C1 segment of cervical spinal cord (tissue), 14 donors: ENCODE data around the gene PRSS38.

Experiments used
- DNase-seq, 14 donors: peaks; one replicate each; lab custom pipeline; 2025; lab: John Stamatoyannopoulos, UW

Gene PRSS38

GRCh38 chr1:227885135-227885647, 69.7 kb downstream of the PRSS38 start:
- DNase-seq = no peak

- DNase-seq = no peak
Observed at GRCh38 chr1:227885648-227886502, 70.4 kb downstream of the PRSS38 start.

DNA sequence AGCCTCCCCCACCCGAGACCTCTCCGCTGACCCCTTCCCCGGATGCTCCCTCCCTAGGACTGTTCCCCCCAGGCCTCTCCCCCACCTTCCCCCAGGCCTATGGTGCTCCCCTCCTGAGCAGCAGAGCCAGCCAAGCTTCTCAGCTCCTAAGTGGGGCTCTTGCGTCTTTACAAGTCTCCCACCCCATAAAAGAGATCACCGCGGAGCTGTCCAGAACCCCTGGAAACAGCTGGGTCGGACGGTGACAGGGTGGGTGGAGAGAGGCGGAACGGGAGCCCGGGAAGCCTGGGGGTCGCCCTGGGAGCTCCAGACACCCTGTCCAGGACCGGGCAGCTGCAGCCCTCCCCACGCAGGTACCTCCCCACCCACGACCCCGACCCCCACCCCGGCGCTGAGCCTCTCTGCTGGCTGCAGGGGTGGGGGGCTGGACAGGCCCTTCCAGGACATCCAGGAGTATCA, 71.1 kb downstream of the PRSS38 start:
- DNase-seq = no peak

GRCh38 chr1:227886993-227887696, 71.7 kb downstream of the PRSS38 start:
- no peak for DNase-seq

DNA sequence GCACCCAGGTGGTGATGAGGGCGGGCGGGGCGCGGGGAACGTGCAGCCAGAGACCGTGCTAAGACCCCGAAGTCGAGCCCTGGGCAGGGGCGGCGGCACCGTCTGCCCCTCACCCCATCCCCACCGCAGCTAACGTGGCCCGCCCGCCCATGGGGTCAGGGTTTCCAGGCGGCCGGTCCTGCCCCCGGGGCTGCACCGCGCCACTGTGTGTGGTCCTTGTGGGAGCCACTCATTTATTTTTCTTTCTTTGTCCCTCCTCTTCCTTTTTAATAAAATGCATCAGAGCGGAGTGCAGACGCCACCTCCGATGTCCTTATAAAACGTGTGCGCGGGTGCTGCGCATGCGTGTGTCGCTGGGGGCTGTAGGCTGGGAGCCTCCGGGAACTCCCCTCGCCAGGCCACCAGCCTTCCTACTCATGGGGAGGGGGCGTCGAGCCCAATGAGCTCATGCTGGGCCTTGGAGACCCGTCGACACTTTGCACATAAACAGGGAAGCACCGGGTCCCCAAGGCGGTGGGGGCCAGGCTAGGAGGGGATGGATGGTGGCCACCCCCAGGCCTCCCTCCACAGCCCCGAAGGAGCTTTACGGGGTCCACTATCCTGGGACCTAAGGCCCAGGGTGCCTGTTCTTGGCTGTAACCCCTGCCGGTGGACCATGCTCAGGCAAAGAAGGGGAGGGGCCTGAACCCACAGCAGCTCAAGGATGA, 72.4 kb downstream of the PRSS38 start:
- DNase-seq = no peak

DNA sequence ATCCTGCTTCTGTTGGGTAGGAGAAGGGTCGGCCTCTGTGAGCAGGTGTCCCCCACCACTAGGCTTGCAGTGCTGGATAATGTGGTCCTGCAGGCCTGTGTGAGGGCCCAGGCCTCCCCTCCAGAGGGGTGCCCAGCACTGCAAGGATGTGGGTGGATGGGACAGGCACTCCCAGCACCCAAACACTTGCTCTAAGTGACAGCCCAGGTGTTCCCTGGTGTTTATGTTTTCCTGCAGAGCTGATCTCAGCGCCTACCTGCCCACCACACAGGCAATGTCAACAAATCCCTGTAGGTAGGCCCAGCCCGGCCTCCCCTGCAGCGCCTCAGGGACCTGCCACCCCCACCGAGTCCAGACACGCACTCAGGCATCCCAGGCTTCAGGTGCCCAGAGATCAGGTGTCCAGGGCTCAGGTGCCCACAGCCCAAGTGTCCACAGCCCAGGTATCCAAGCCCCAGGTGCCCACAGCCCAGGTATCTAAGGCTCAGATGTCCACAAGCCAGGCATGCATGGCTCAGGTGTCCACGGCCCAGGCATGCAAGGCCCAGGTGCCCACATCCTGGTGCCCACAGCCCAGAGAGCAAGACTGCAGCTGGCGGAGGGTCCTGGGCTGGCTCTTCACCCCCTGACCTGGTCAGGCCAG, 73.0 kb downstream of the PRSS38 start:
- no peak for DNase-seq

GRCh38 chr1:227889047-227889862, 73.8 kb downstream of the PRSS38 start:
- no peak for DNase-seq

DNA sequence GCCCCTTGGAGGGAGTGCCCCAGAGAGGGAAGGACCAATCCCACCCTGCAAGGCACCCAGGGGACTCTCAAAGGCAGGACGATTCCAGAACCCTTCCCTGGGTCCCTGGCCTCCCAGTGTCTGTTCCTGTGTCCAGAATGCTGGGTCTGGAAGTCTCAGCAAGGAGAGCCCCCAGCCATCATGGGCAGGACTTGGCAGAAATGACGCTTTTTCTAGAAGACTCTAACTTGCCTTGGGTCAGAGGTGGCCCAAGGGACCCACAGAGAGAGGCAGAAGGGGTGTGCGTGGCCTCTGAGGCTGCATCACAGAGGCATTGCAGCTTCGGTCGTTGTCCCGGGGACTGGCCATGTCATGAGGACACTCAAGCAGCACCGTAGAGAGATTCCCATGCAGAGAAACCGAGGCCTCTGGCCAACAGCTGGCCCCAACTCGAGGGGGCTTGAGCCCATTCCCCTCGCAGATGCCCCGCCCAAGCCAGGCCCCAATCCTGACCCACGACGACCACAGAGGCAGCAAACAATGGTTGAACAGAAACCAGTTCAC, 74.5 kb downstream of the PRSS38 start:
- no peak for DNase-seq

- DNase-seq = no peak
Observed at GRCh38 chr1:227890451-227891222, 75.2 kb downstream of the PRSS38 start.

DNA sequence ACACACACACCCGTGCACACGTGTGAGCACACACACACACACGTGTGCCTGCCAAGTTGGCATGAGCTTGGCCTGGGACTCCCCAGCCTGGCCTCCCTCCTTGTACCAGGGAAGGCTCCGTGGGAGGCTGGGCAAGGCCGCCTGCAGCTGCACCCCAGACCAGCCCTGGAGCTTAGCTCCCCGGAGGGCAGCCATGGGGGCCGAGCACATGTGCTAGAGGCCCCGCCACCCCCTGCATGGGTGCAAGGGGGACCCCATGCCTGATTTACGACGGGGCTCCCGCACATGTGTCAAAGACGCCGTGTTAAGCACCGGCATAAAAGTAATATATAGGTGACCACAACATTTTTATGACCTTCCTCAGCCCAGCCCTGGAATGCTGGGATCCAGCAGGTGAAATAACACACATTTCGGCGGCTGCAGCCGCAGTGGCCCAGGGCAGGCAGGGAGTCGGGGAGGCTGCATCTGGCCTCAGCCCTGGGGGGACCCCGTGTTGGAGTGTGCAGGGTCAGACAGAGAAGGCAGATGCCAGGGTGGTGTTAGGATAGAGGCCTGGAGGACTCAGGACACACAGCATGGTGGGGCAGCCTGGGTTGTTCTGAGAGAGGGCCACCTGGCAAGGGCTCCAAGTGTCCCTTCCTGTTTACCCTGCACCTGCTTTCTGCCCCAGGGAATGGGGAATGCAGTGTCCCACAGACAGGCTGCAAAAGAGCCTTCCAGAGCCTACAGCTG, 75.9 kb downstream of the PRSS38 start:
- DNase-seq = no peak

DNA sequence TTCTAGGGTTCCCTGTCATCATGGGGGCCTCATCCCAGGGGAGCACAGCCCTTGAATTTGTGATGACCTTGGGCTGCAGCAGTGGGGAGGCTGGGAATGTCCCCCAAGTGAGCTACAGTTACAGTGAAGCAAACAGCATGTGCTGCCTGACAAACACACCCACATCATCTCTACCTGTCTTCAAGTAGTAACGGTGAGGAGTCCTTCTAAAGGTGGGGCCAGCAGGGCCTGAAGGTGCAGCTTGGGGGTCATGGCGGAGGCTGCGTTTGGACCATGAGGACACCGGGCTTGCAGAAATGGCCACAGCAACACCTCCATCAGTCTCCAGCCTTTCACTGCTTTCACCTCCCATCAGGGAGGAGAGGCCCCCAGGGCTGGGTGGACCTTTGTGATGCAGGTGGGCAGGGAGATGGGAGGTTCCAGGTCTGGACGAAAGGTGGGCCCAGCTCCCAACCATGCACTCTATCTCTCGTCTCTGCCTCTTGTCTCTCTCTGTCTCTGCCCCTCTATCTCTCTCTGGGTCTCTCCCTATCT, 76.5 kb downstream of the PRSS38 start:
- DNase-seq = no peak

DNA sequence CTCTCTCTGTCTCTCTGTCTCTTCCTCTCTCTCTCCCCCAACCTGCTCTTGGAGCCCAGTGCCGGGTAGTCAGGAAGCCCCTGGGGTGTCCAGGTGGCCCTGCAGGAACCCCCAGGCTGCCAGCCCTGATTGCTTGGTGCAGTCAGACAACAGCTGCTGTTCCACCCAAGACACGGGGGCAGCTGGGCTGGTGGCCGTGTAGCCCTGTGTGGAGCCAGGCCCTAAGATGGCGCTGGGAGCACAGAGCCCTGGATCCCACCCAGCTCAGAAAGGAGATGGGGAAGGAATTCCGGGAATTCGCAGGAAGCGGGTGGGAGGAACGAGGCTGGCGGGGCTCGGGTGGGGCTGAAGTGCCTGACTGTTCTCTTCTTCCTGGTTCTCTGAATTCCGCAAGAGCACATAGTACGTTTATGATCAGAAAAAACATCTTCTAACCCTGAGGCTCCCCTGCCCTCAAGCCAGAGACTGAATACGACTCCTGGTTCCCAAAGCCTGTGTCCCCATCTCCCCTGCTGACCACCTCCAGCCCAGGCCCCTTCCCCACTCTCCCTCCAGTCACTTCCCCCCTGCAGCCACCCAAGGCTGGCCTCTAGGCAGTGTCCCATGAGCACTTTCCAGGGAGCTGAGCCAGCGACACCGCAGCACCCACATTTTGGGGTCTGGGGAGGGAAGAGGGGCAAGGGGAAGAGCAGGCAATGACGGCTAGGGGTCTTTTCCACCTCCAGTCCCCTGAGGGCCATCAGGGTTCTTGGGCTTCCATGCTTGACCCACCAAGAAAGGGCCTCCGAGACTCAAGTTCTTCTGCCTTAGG, 77.2 kb downstream of the PRSS38 start:
- DNase-seq = no peak

GRCh38 chr1:227893300-227893948, 77.9 kb downstream of the PRSS38 start:
- no peak for DNase-seq

DNA sequence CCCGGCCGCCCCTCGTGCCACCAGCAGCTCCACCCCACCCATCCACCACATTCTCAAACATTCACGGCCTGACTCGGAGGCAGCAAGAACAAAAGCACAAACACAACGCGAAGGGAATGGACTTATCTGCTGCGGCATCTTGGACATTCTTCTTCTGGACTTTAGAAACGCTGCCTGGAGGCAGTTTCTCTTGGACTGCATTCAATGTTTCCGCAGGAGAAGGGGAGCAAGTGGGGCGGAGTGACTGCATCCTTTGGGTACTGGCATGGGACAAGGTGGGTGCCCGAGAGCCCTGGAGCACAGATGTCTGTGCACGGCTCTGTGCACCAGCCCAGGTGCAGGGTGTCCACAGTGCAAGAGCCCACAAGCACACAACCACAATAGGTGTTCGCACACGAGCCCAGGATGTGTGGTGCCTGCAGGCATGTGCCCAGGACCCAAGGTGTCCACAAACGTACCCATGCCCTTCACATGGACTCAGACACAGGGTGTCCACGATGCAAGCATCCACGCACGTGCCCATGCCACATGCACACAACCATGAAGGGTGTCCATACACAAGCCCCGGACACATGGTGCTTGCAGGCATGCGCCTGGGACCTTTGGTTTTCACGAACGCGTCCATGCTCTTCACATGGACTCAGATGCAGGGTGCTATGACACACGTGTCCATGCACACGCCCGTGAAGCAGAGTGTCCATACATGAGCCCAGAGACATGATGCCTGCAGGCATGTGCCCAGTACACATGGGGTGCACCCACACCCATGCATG, 78.7 kb downstream of the PRSS38 start:
- no peak for DNase-seq

DNA sequence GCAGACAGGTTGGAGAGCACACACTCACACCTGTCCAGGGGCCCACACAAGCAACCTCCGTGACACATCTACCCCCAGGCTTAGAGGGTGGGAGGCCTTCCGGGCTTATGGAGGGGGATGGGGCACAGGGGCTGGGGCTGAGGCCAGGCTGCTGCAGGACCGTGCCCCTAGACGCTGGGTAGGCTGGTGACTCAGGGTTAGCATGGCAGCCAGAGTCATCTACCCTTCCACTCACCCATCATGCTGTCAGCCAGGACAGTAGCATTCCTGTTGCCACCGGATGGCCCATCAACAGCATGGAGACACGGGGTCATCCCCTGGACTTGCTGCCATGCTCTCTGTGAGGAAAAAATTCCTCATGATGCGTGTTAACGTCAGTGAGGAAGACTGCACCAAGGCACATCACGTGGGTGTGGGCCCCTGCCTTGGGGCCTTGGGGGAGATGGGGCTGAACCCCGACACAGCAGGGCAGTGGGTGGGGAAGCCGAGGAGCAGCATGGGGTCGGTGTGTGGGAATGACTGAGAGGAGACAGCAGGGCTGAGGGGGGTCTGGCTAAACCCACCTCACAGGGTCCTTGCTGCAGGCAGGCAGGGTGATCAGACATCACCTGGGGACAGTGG, 79.5 kb downstream of the PRSS38 start:
- no peak for DNase-seq
